Mesenchymal stem cell (in vitro differentiated cells and primary cell): ENCODE results near the gene GAREM1.
"Not testable (repeated sequence)": the region's sequence is repeated elsewhere in the genome, so short reads cannot be mapped to it uniquely, and the experiment has no call there.

Experiments
- DNase-seq: peaks from one replicate; pipeline ENCODE4 v3.0.0-alpha.2; 2013
- H2AFZ ChIP-seq: one replicate; pipeline ENCODE4 v1.6.1; 2013; ENCODE audit warnings: low read depth, mild to moderate bottlenecking, control low read depth, inconsistent platforms, low read length, moderate library complexity
- H2AK5ac ChIP-seq: 2 replicates; pipeline ENCODE4 v1.6.1; 2013; ENCODE audit warnings: low read length, moderate library complexity, mild to moderate bottlenecking, inconsistent platforms; ENCODE audit not compliant: severe bottlenecking
- H2BK120ac ChIP-seq: one replicate; pipeline ENCODE4 v1.6.1; 2013; ENCODE audit warnings: low read depth, mild to moderate bottlenecking, inconsistent platforms, low read length, moderate library complexity
- H2BK12ac ChIP-seq, 2 experiments: one replicate each; pipeline ENCODE4 v1.6.1; 2013; ENCODE audit warnings: inconsistent platforms in 2 of 2, low read length in 2 of 2, mild to moderate bottlenecking in 2 of 2, moderate library complexity in 2 of 2, control low read depth in 1 of 2
- H2BK15ac ChIP-seq: one replicate; pipeline ENCODE4 v1.6.1; 2013; ENCODE audit warnings: mild to moderate bottlenecking, low read depth, inconsistent platforms; ENCODE audit not compliant: poor library complexity, severe bottlenecking
- H2BK5ac ChIP-seq: 2 replicates; pipeline ENCODE4 v1.6.1; 2013; ENCODE audit warnings: low read depth, mild to moderate bottlenecking, low read length, control low read depth, inconsistent platforms; ENCODE audit not compliant: poor library complexity, severe bottlenecking
- H3K14ac ChIP-seq, 2 experiments: one replicate each; pipeline ENCODE4 v1.6.1; 2013; ENCODE audit warnings: inconsistent platforms in 2 of 2, low read length in 2 of 2, control low read depth in 1 of 2, mild to moderate bottlenecking in 1 of 2, moderate library complexity in 1 of 2
- H3K18ac ChIP-seq, 2 experiments: one replicate each; pipeline ENCODE4 v1.6.1; 2013; ENCODE audit warnings: inconsistent platforms in 2 of 2, low read length in 2 of 2, control low read depth in 1 of 2, low read depth in 1 of 2, mild to moderate bottlenecking in 1 of 2
- H3K23ac ChIP-seq, 2 experiments: one replicate each; pipeline ENCODE4 v1.6.1; 2013; ENCODE audit warnings: inconsistent platforms in 2 of 2, low read length in 2 of 2, mild to moderate bottlenecking in 2 of 2, moderate library complexity in 2 of 2, control low read depth in 1 of 2
- H3K27ac ChIP-seq: 2 replicates; pipeline ENCODE4 v1.5.1; 2013; ENCODE audit warnings: mild to moderate bottlenecking, moderate library complexity, low read length, control low read depth, inconsistent platforms; ENCODE audit not compliant: poor library complexity, severe bottlenecking
- H3K27me3 ChIP-seq, 2 experiments: 2 replicates each; pipeline versions ENCODE4 v1.6.1 to v1.7.0; 2013; ENCODE audit warnings: low read length in 2 of 2, mild to moderate bottlenecking in 2 of 2, moderate library complexity in 2 of 2, control low read depth in 1 of 2, inconsistent platforms in 1 of 2; ENCODE audit not compliant: control insufficient read depth in 1 of 2, insufficient read depth in 1 of 2
- H3K36me3 ChIP-seq, 2 experiments: 2 replicates each; pipeline versions ENCODE4 v1.6.1 to v1.7.0; 2013; ENCODE audit warnings: low read length in 2 of 2, control low read depth in 1 of 2, inconsistent platforms in 1 of 2, low read depth in 1 of 2, mild to moderate bottlenecking in 1 of 2; ENCODE audit not compliant: insufficient read depth in 2 of 2, control insufficient read depth in 1 of 2
- H3K4ac ChIP-seq, 2 experiments: one replicate each; pipeline ENCODE4 v1.6.1; 2013; ENCODE audit warnings: inconsistent platforms in 2 of 2, low read length in 2 of 2, mild to moderate bottlenecking in 2 of 2, moderate library complexity in 2 of 2, control low read depth in 1 of 2, low read depth in 1 of 2
- H3K4me1 ChIP-seq: 2 replicates; pipeline ENCODE4 v1.6.1; 2013; ENCODE audit warnings: low read depth, low read length, control low read depth; ENCODE audit not compliant: control insufficient read depth, insufficient read depth
- H3K4me2 ChIP-seq: 2 replicates; pipeline ENCODE4 v1.6.1; 2013; ENCODE audit warnings: low read length, mild to moderate bottlenecking, inconsistent platforms; ENCODE audit not compliant: poor library complexity, severe bottlenecking
- H3K4me3 ChIP-seq, 2 experiments: 2 replicates each; pipeline versions ENCODE4 v1.5.1 to v1.7.0; 2013; ENCODE audit warnings: low read length in 2 of 2, mild to moderate bottlenecking in 2 of 2, control low read depth in 1 of 2, low read depth in 1 of 2; ENCODE audit not compliant: insufficient read depth in 1 of 2
- H3K79me1 ChIP-seq: replicated peaks from 2 replicates; pipeline ENCODE4 v1.6.1; 2013; ENCODE audit warnings: mild to moderate bottlenecking, control low read depth, low read length, inconsistent platforms; ENCODE audit not compliant: poor library complexity, severe bottlenecking
- H3K9ac ChIP-seq: 2 replicates; pipeline ENCODE4 v1.7.0; 2013; ENCODE audit warnings: mild to moderate bottlenecking, low read length, moderate library complexity
- H3K9me3 ChIP-seq: 2 replicates; pipeline ENCODE4 v1.7.0; 2013; ENCODE audit warnings: mild to moderate bottlenecking, low read length; ENCODE audit not compliant: control insufficient read depth
- H4K8ac ChIP-seq: one replicate; pipeline ENCODE4 v1.6.1; 2013; ENCODE audit warnings: inconsistent platforms, mild to moderate bottlenecking, low read length, moderate library complexity
- H4K91ac ChIP-seq: one replicate; pipeline ENCODE4 v1.6.1; 2013; ENCODE audit warnings: mild to moderate bottlenecking, low read length, inconsistent platforms
- WGBS: methylation state at CpG from one replicate; pipeline ENCODE4 v1.1.7; 2013; ENCODE audit warnings: mixed read lengths; 5-methylcytosine and 5-hydroxymethylcytosine counted together

The GAREM1 gene

GRCh38 chr18:32291623-32292022 lies 179.1 kb downstream of the GAREM1 start:
- H3K4me1 ChIP-seq, H3K27me3 ChIP-seq, H2BK5ac ChIP-seq, H2AK5ac ChIP-seq, H2BK120ac ChIP-seq, H3K79me1 ChIP-seq, H3K4me3 ChIP-seq, DNase-seq, H3K27ac ChIP-seq, H3K4ac ChIP-seq, H2AFZ ChIP-seq, H3K14ac ChIP-seq, H2BK12ac ChIP-seq, H3K23ac ChIP-seq, H3K9me3 ChIP-seq, H3K9ac ChIP-seq, H4K8ac ChIP-seq, H3K18ac ChIP-seq, H2BK15ac ChIP-seq, H4K91ac ChIP-seq, H3K4me2 ChIP-seq: not testable (repeated sequence)
- WGBS, result 83% methylated on average over 3 of the region's 3 CpGs
- H3K36me3 ChIP-seq, result peaks cover 0 to 11% of the 10 kb centered on the region in 2 experiments

GRCh38 chr18:32290810-32291209 lies 179.9 kb downstream of the GAREM1 start:
- no peak overlapping the region for H3K14ac ChIP-seq
- no peak overlapping the region for H3K4me2 ChIP-seq

GRCh38 chr18:32289483-32290075 lies 181.1 kb downstream of the GAREM1 start:
- Histone ChIP-seq H3K4ac (no peak overlapping the region), H2BK5ac (no peak overlapping the region), H3K4me1 (no peaks in the 10 kb centered on the region), H4K91ac (no peak overlapping the region), H2AK5ac (no peak overlapping the region), H3K9ac (no peak overlapping the region), H3K27me3 (no peaks in the 10 kb centered on the region), H3K23ac (no peak overlapping the region), H3K36me3 (peaks cover 0 to 11% of the 10 kb centered on the region in 2 experiments), H2BK12ac (no peak overlapping the region), H4K8ac (no peak overlapping the region), H3K14ac (no peak overlapping the region), H3K4me3 (no peak overlapping the region), H3K18ac (no peak overlapping the region), H3K27ac (no peak overlapping the region), H3K9me3 (no peaks in the 10 kb centered on the region), H3K79me1 (peaks cover 5% of the 10 kb centered on the region), H3K4me2 (no peak overlapping the region), H2BK120ac (no peak overlapping the region), H2BK15ac (no peak overlapping the region), H2AFZ (no peak overlapping the region)
- peak; percentile 78 for DNase-seq
- no CpG with 5 or more reads among the region's 1 CpG for WGBS

More at GRCh38 chr18:32290810-32291209, 179.9 kb downstream of the GAREM1 start:
- Histone ChIP-seq H3K27me3 (no peaks in the 10 kb centered on the region), H3K9ac (no peak overlapping the region), H3K79me1 (peaks cover 5% of the 10 kb centered on the region), H3K9me3 (no peaks in the 10 kb centered on the region), H3K4me1 (no peaks in the 10 kb centered on the region), H4K8ac (no peak overlapping the region), H3K4ac (no peak overlapping the region), H2BK5ac (no peak overlapping the region), H4K91ac (no peak overlapping the region), H3K23ac (no peak overlapping the region), H3K4me3 (no peak overlapping the region), H2BK15ac (no peak overlapping the region), H2BK120ac (no peak overlapping the region), H2BK12ac (no peak overlapping the region), H2AK5ac (no peak overlapping the region), H3K27ac (no peak overlapping the region), H2AFZ (no peak overlapping the region), H3K36me3 (peaks cover 0 to 11% of the 10 kb centered on the region in 2 experiments), H3K18ac (no peak overlapping the region)
- 79% methylated on average over 2 of the region's 2 CpGs for WGBS
- DNase-seq, result no peak

GRCh38 chr18:32287873-32288272 lies 182.8 kb downstream of the GAREM1 start:
- Histone ChIP-seq H2BK12ac (no peak overlapping the region), H2AFZ (no peak overlapping the region), H3K9ac (no peak overlapping the region), H3K9me3 (no peaks in the 10 kb centered on the region), H3K18ac (no peak overlapping the region), H3K4me2 (no peak overlapping the region), H3K14ac (no peak overlapping the region), H3K4ac (no peak overlapping the region), H2BK120ac (no peak overlapping the region), H3K27me3 (no peaks in the 10 kb centered on the region), H3K79me1 (peaks cover 3% of the 10 kb centered on the region), H3K36me3 (peaks cover 0 to 11% of the 10 kb centered on the region in 2 experiments), H3K23ac (no peak overlapping the region), H2BK15ac (no peak overlapping the region), H4K8ac (no peak overlapping the region), H4K91ac (no peak overlapping the region), H2AK5ac (no peak overlapping the region), H2BK5ac (no peak overlapping the region), H3K4me1 (no peaks in the 10 kb centered on the region), H3K4me3 (no peak overlapping the region), H3K27ac (no peak overlapping the region)
- DNase-seq, result no peak
- WGBS, result 98% methylated on average over 9 of the region's 9 CpGs
